22Rv1 (cell line): ENCODE measurements around the gene TTBK1.

Experiments used
- CTCF ChIP-seq: fragments of 450-650 bp; IDR thresholded peaks from 2 replicates; pipeline ENCODE4 v1.5.1; 2017; ENCODE audit warnings: mild to moderate bottlenecking
- ZFX ChIP-seq: fragments of 450-650 bp; IDR thresholded peaks from 2 replicates; pipeline ENCODE4 v1.6.1; 2017; ENCODE audit warnings: antibody characterized with exemption, borderline replicate concordance

- TF ChIP-seq CTCF = no peak
- no peak for TF ChIP-seq ZFX
These were observed 53.7 kb downstream of the TTBK1 start for GRCh38 chr6:43296780-43297497.
